Esophagus squamous epithelium (tissue), 4 donors: Measurements from ENCODE around the gene EEPD1.

Experiments used
- CTCF ChIP-seq, 6 experiments: fragments of 450-650 bp in 4 of 6; fragments of 200-600 bp in 2 of 6; sonication (generic) in 2 of 6; IDR thresholded peaks; one replicate each; pipeline ENCODE4 v1.5.1; 2016 to 2019; ENCODE audit warnings: antibody characterized with exemption in 6 of 6, mild to moderate bottlenecking in 4 of 6, moderate library complexity in 4 of 6
- POLR2A ChIP-seq, 4 donors: fragments of 450-650 bp; IDR thresholded peaks; one replicate each; pipeline ENCODE4 v1.6.1; 2017; ENCODE audit warnings: antibody characterized with exemption in 4 of 4, mild to moderate bottlenecking in 4 of 4, moderate library complexity in 3 of 4

GRCh38 chr7:36180121-36180520, 27.1 kb downstream of the EEPD1 start:
- TF ChIP-seq CTCF (IDR thresholded peaks at IDR 0.05) (no peak), POLR2A (IDR thresholded peaks at IDR 0.05) (no peak)
